Neutrophil (primary cell): ENCODE measurements around the gene ADI1.

Experiments
- H3K27ac ChIP-seq: fragments of 200-600 bp; sonication (generic); 2 replicates; pipeline ENCODE4 v1.5.1; 2016; ENCODE audit warnings: mild to moderate bottlenecking, moderate library complexity
- H3K27me3 ChIP-seq: fragments of 200-600 bp; sonication (generic); 2 replicates; pipeline ENCODE4 v1.6.0; 2016; ENCODE audit warnings: mild to moderate bottlenecking
- H3K36me3 ChIP-seq: fragments of 200-600 bp; sonication (generic); 2 replicates; pipeline ENCODE4 v1.5.1; 2017
- H3K4me1 ChIP-seq, 2 experiments: fragments of 200-600 bp in 1 of 2; sonication (generic) in 1 of 2; 1 replicate in 1 of 2; 2 replicates in 1 of 2; pipeline versions ENCODE4 v1.5.1 to v1.6.1; 2013 to 2016; ENCODE audit warnings: low read depth in 1 of 2, low read length in 1 of 2, mild to moderate bottlenecking in 1 of 2, moderate library complexity in 1 of 2; ENCODE audit not compliant: control insufficient read depth in 1 of 2, insufficient read depth in 1 of 2
- H3K4me3 ChIP-seq, 2 experiments: fragments of 200-600 bp in 1 of 2; sonication (generic) in 1 of 2; 1 replicate in 1 of 2; 2 replicates in 1 of 2; pipeline ENCODE4 v1.5.1; 2013 to 2016; ENCODE audit warnings: low read depth in 1 of 2, low read length in 1 of 2, mild to moderate bottlenecking in 1 of 2, moderate library complexity in 1 of 2
- H3K9me3 ChIP-seq: fragments of 200-600 bp; sonication (generic); 2 replicates; pipeline ENCODE4 v1.5.1; 2016
- TF ChIP-seq, protein P1 (sequence below): fragments of 200-600 bp; sonication (generic); IDR thresholded peaks from 2 replicates; pipeline ENCODE4 v1.5.1; 2016; ENCODE audit warnings: antibody characterized with exemption

Gene ADI1

GRCh38 chr2:3491716-3492474 is 27.4 kb downstream of the ADI1 start:
- TF ChIP-seq, protein P1, sequence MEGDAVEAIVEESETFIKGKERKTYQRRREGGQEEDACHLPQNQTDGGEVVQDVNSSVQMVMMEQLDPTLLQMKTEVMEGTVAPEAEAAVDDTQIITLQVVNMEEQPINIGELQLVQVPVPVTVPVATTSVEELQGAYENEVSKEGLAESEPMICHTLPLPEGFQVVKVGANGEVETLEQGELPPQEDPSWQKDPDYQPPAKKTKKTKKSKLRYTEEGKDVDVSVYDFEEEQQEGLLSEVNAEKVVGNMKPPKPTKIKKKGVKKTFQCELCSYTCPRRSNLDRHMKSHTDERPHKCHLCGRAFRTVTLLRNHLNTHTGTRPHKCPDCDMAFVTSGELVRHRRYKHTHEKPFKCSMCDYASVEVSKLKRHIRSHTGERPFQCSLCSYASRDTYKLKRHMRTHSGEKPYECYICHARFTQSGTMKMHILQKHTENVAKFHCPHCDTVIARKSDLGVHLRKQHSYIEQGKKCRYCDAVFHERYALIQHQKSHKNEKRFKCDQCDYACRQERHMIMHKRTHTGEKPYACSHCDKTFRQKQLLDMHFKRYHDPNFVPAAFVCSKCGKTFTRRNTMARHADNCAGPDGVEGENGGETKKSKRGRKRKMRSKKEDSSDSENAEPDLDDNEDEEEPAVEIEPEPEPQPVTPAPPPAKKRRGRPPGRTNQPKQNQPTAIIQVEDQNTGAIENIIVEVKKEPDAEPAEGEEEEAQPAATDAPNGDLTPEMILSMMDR, result no peak
- Histone ChIP-seq H3K4me1 (no peaks in the 10 kb centered on the region), H3K9me3 (no peaks in the 10 kb centered on the region), H3K36me3 (peaks cover 20% of the 10 kb centered on the region), H3K4me3 (no peak overlapping the region), H3K27me3 (no peaks in the 10 kb centered on the region), H3K27ac (no peak overlapping the region)

DNA sequence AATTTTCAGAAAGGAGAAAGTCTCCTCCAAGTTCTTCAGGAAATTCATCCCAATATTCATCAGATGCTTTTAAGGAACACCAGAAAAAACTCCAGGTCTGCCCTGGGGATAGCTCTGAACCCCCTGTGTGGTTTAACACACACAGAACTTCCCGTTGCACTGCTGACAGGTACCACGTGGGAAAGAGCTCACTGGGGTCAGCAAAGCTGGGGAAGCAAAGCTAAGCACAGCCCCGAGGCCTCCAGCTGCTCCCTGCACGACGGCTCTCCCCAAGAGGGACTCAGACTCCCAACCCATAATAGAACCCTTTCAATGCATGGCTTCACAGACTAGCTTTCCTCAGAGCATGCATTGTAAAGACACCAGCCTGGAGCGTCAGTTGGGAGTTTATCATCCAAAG is 28.0 kb downstream of the ADI1 start:
- no peak overlapping the region for H3K4me3 ChIP-seq
- H3K27me3 ChIP-seq, result no peaks in the 10 kb centered on the region
- no peak overlapping the region for H3K27ac ChIP-seq
- no peaks in the 10 kb centered on the region for H3K9me3 ChIP-seq
- peaks cover 16% of the 10 kb centered on the region for H3K36me3 ChIP-seq
- TF ChIP-seq, protein P1, result no peak
- H3K4me1 ChIP-seq, result no peaks in the 10 kb centered on the region

GRCh38 chr2:3490191-3491170 is 28.9 kb downstream of the ADI1 start:
- Histone ChIP-seq H3K4me1 (no peaks in the 10 kb centered on the region), H3K27ac (no peak overlapping the region), H3K4me3 (no peak overlapping the region), H3K27me3 (no peaks in the 10 kb centered on the region), H3K9me3 (no peaks in the 10 kb centered on the region), H3K36me3 (peaks cover 15% of the 10 kb centered on the region)
- TF ChIP-seq, protein P1, result no peak

DNA sequence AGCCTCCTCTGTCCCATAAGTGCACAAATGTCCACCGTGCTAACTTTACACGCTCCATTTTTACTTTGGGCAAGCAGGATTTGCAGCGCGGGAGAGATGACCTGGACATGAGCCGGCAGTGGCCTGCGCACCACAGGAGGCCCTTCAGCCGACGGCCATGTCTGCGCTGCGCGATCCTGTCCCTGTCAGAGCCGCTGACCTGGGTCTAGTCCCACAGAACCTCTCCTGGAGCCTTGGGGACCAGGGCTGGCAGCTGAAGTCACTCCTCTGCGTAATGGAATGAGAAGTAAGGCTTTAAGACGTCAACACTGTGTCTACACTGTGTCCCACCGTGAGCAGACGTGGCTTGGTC is 29.6 kb downstream of the ADI1 start:
- Histone ChIP-seq H3K27ac (no peak overlapping the region), H3K4me3 (no peak overlapping the region), H3K9me3 (no peaks in the 10 kb centered on the region), H3K4me1 (no peaks in the 10 kb centered on the region), H3K36me3 (peaks cover 10% of the 10 kb centered on the region), H3K27me3 (no peaks in the 10 kb centered on the region)
- TF ChIP-seq, protein P1, result no peak

GRCh38 chr2:3488855-3489763 is 30.2 kb downstream of the ADI1 start:
- Histone ChIP-seq H3K27me3 (no peaks in the 10 kb centered on the region), H3K4me1 (no peaks in the 10 kb centered on the region), H3K36me3 (peaks cover 13% of the 10 kb centered on the region), H3K9me3 (no peaks in the 10 kb centered on the region), H3K4me3 (no peak overlapping the region), H3K27ac (no peak overlapping the region)
- TF ChIP-seq, protein P1, result no peak
